Measurements from ENCODE around the gene STYXL2.

DNA sequence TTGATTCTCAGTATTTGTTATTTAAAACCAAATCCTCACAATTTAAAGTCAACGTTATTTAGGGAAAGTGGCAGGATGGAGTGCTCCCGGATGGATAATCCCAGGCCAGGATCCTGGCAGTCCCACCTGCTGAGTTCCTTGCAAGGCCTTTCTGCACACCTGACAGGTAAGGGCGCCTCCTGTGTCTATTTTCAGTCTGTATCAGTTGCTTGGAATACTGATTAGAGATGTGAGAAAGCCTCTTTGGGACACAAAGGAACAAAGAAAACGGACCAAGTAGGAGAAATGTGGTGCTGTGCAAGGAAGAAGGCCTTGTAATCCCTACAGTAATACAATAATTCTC is 12.2 kb downstream of the STYXL2 start:
- TF ChIP-seq, protein P1, sequence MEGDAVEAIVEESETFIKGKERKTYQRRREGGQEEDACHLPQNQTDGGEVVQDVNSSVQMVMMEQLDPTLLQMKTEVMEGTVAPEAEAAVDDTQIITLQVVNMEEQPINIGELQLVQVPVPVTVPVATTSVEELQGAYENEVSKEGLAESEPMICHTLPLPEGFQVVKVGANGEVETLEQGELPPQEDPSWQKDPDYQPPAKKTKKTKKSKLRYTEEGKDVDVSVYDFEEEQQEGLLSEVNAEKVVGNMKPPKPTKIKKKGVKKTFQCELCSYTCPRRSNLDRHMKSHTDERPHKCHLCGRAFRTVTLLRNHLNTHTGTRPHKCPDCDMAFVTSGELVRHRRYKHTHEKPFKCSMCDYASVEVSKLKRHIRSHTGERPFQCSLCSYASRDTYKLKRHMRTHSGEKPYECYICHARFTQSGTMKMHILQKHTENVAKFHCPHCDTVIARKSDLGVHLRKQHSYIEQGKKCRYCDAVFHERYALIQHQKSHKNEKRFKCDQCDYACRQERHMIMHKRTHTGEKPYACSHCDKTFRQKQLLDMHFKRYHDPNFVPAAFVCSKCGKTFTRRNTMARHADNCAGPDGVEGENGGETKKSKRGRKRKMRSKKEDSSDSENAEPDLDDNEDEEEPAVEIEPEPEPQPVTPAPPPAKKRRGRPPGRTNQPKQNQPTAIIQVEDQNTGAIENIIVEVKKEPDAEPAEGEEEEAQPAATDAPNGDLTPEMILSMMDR (optimal IDR thresholded peaks at IDR 0.05 in 1 of 3, IDR thresholded peaks at IDR 0.05 in 1 of 3, conservative IDR thresholded peaks at IDR 0.05 in 1 of 3; ENCODE audit: extremely low read depth in 1 of 3, insufficient read depth in 2 of 3, low read length in 3 of 3) = no peak
- TF ChIP-seq EZH2 (IDR thresholded peaks at IDR 0.05; ENCODE audit: low read length) = no peak

All from keratinocyte (primary cell).